H9 (cell line): ENCODE results near the gene CETP. TPM values are rescaled to one million over a fixed set of nuclear protein-coding genes. Genes with fewer than 3 reads are reported as not detected.

ENCODE experiments used
- DNase-seq: peaks from one replicate; pipeline ENCODE4 v3.0.0-alpha.2; 2017
- H2AFZ ChIP-seq: one replicate; pipeline ENCODE4 v1.6.1; 2013; ENCODE audit warnings: mild to moderate bottlenecking, low read length, control low read depth, moderate library complexity
- H2AK5ac ChIP-seq: 2 replicates; pipeline ENCODE4 v1.6.1; 2013; ENCODE audit warnings: low read length, control low read depth, mixed read lengths; ENCODE audit not compliant: insufficient read length
- H2BK120ac ChIP-seq: one replicate; pipeline ENCODE4 v1.6.1; 2013; ENCODE audit warnings: low read depth, mild to moderate bottlenecking, low read length, control low read depth, inconsistent platforms; ENCODE audit not compliant: poor library complexity, severe bottlenecking
- H2BK12ac ChIP-seq: 2 replicates; pipeline ENCODE4 v1.6.1; 2013; ENCODE audit warnings: low read length, control low read depth, mixed read lengths, low read depth; ENCODE audit not compliant: insufficient read length
- H2BK15ac ChIP-seq: 2 replicates; pipeline ENCODE4 v1.6.1; 2013; ENCODE audit warnings: low read depth, low read length, control low read depth
- H2BK20ac ChIP-seq: one replicate; pipeline ENCODE4 v1.6.1; 2013; ENCODE audit warnings: low read depth, mild to moderate bottlenecking, low read length, control low read depth, inconsistent platforms; ENCODE audit not compliant: poor library complexity, severe bottlenecking
- H2BK5ac ChIP-seq: 2 replicates; pipeline ENCODE4 v1.6.1; 2013; ENCODE audit warnings: low read length, control low read depth, mixed read lengths; ENCODE audit not compliant: insufficient read length
- H3K14ac ChIP-seq: 2 replicates; pipeline ENCODE4 v1.6.1; 2013; ENCODE audit warnings: low read length, control low read depth; ENCODE audit not compliant: insufficient read depth
- H3K18ac ChIP-seq: 2 replicates; pipeline ENCODE4 v1.6.1; 2013; ENCODE audit warnings: low read depth, mild to moderate bottlenecking, mixed read lengths, low read length, control low read depth; ENCODE audit not compliant: insufficient read length
- H3K23ac ChIP-seq: 2 replicates; pipeline ENCODE4 v1.6.1; 2013; ENCODE audit warnings: low read length, control low read depth, mixed read lengths, low read depth; ENCODE audit not compliant: insufficient read length
- H3K23me2 ChIP-seq: 2 replicates; pipeline ENCODE4 v1.6.1; 2013; ENCODE audit warnings: low read depth, mild to moderate bottlenecking, mixed read lengths, low read length, control low read depth; ENCODE audit not compliant: insufficient read length, poor library complexity, severe bottlenecking
- H3K27ac ChIP-seq: 2 replicates; pipeline ENCODE4 v1.5.1; 2013; ENCODE audit warnings: low read length, control low read depth, mixed read lengths, low read depth; ENCODE audit not compliant: insufficient read length
- H3K27me3 ChIP-seq: 2 replicates; pipeline ENCODE4 v1.6.1; 2013; ENCODE audit warnings: low read length, control low read depth, inconsistent platforms; ENCODE audit not compliant: insufficient read depth
- H3K4ac ChIP-seq: 2 replicates; pipeline ENCODE4 v1.6.1; 2013; ENCODE audit warnings: low read depth, mild to moderate bottlenecking, control low read depth, inconsistent platforms, low read length, moderate library complexity
- H3K4me1 ChIP-seq: 2 replicates; pipeline ENCODE4 v1.6.1; 2013; ENCODE audit warnings: low read length, control low read depth, inconsistent platforms; ENCODE audit not compliant: insufficient read depth
- H3K4me2 ChIP-seq: 2 replicates; pipeline ENCODE4 v1.6.1; 2013; ENCODE audit warnings: low read length, control low read depth, mixed read lengths; ENCODE audit not compliant: insufficient read length, insufficient read depth
- H3K56ac ChIP-seq: 2 replicates; pipeline ENCODE4 v1.6.1; 2013; ENCODE audit warnings: low read depth, mild to moderate bottlenecking, mixed read lengths, low read length, control low read depth; ENCODE audit not compliant: insufficient read length
- H3K79me1 ChIP-seq: 2 replicates; pipeline ENCODE4 v1.6.1; 2013; ENCODE audit warnings: low read depth, mild to moderate bottlenecking, moderate library complexity, low read length, control low read depth, inconsistent platforms; ENCODE audit not compliant: insufficient read depth, poor library complexity, severe bottlenecking
- H3K79me2 ChIP-seq: 2 replicates; pipeline ENCODE4 v1.6.1; 2013; ENCODE audit warnings: low read length, control low read depth, inconsistent platforms; ENCODE audit not compliant: insufficient read depth
- H3K9ac ChIP-seq: 2 replicates; pipeline ENCODE4 v1.6.1; 2013; ENCODE audit warnings: low read length, control low read depth, mixed read lengths; ENCODE audit not compliant: insufficient read length; ENCODE audit errors: extremely low read depth
- H3K9me3 ChIP-seq: one replicate; pipeline ENCODE4 v1.6.1; 2013; ENCODE audit warnings: low read depth, low read length, inconsistent platforms; ENCODE audit not compliant: control insufficient read depth
- H3T11ph ChIP-seq: one replicate; pipeline ENCODE4 v1.6.1; 2013; ENCODE audit warnings: mild to moderate bottlenecking, low read length, control low read depth, inconsistent platforms
- H4K20me1 ChIP-seq: one replicate; pipeline ENCODE4 v1.6.1; 2013; ENCODE audit not compliant: control insufficient read depth, insufficient read length, insufficient read depth
- H4K5ac ChIP-seq: 2 replicates; pipeline ENCODE4 v1.6.1; 2013; ENCODE audit warnings: low read depth, mild to moderate bottlenecking, mixed read lengths, low read length, control low read depth; ENCODE audit not compliant: insufficient read length
- H4K8ac ChIP-seq: replicated peaks from 2 replicates; pipeline ENCODE4 v1.6.1; 2013; ENCODE audit warnings: low read length, control low read depth, mixed read lengths, low read depth; ENCODE audit not compliant: insufficient read length
- H4K91ac ChIP-seq: 2 replicates; pipeline ENCODE4 v1.6.1; 2013; ENCODE audit warnings: low read depth, mild to moderate bottlenecking, moderate library complexity, mixed read lengths, low read length, control low read depth; ENCODE audit not compliant: insufficient read length
- H3K27ac Mint-ChIP-seq, 3 experiments: 2 replicates in 2 of 3; 3 replicates in 1 of 3; pipeline ENCODE4 v1.8.0; 2020 to 2021; ENCODE audit warnings: mixed read lengths in 3 of 3, mild to moderate bottlenecking in 1 of 3, moderate library complexity in 1 of 3
- H3K27me3 Mint-ChIP-seq: 2 replicates; pipeline ENCODE4 v1.8.0; 2021; ENCODE audit warnings: low read depth, mild to moderate bottlenecking, moderate library complexity, mixed read lengths
- H3K36me3 Mint-ChIP-seq, 3 experiments: 2 replicates in 2 of 3; 3 replicates in 1 of 3; pipeline ENCODE4 v1.8.0; 2020 to 2021; ENCODE audit warnings: low read depth in 3 of 3, mixed read lengths in 3 of 3; ENCODE audit not compliant: insufficient read depth in 1 of 3
- H3K4me1 Mint-ChIP-seq, 2 experiments: 2 replicates each; pipeline ENCODE4 v1.8.0; 2020; ENCODE audit warnings: mixed read lengths in 2 of 2
- H3K4me3 Mint-ChIP-seq, 2 experiments: 2 replicates in 1 of 2; 3 replicates in 1 of 2; pipeline ENCODE4 v1.8.0; 2020 to 2021; ENCODE audit warnings: mild to moderate bottlenecking in 2 of 2, mixed read lengths in 2 of 2, moderate library complexity in 1 of 2
- H3K9me3 Mint-ChIP-seq, 2 experiments: 2 replicates in 1 of 2; 3 replicates in 1 of 2; pipeline ENCODE4 v1.8.0; 2020; ENCODE audit warnings: mild to moderate bottlenecking in 2 of 2, mixed read lengths in 2 of 2, moderate library complexity in 1 of 2
- CTCF ChIP-seq: fragments of 200-600 bp; sonication (generic); conservative IDR thresholded peaks from 3 replicates; pipeline ENCODE4 v1.8.0; 2021; ENCODE audit warnings: antibody characterized with exemption, mild to moderate bottlenecking
- WGBS: extraction: QIAGEN DNeasy Blood & Tissue Kit; methylation state at CpG from one replicate; pipeline ENCODE4 v1.1.7; 2013; ENCODE audit warnings: missing lambda C conversion rate, low lambda C conversion rate, mixed read lengths; ENCODE audit not compliant: insufficient read length; ENCODE audit errors: extremely low coverage; 5-methylcytosine and 5-hydroxymethylcytosine counted together
- total RNA-seq: library from RNA; stranded (reverse); gene quantifications from 2 replicates; pipeline ENCODE4 v1.2.1, GENCODE V29; 2021

The CETP gene
- total RNA-seq, 1 experiment from 2014 or later, result not detected

- H3K36me3 Mint-ChIP-seq, result peaks cover 15 to 47% (median 29%) of the 10 kb centered on the region in 3 experiments
- no peaks in the 10 kb centered on the region for H3K79me1 ChIP-seq
- H3K27me3 Mint-ChIP-seq, result no peaks in the 10 kb centered on the region
- H3K9ac ChIP-seq, result no peak overlapping the region
- H2BK12ac ChIP-seq, result no peak overlapping the region
- H3K4me1 Mint-ChIP-seq, result peaks cover 5 to 8% of the 10 kb centered on the region in 2 experiments
- no peak overlapping the region for H3K4ac ChIP-seq
- TF ChIP-seq CTCF, result no peak
- no peak overlapping the region for H2BK20ac ChIP-seq
- H3K27ac ChIP-seq, result no peak overlapping the region
- no peak overlapping the region for H4K91ac ChIP-seq
- H3K23ac ChIP-seq, result no peak overlapping the region
- no peaks in the 10 kb centered on the region for H4K20me1 ChIP-seq
- H3K4me2 ChIP-seq, result no peak overlapping the region
- no peak overlapping the region for H3K4me3 Mint-ChIP-seq
- no peak for DNase-seq
- peak overlapping the region in 2 of 3 experiments; percentile 3 to 47; a peak in 2 of 7 replicates for H3K27ac Mint-ChIP-seq
- H3K79me2 ChIP-seq, result no peaks in the 10 kb centered on the region
- no peak overlapping the region for H2BK5ac ChIP-seq
- H3K9me3 Mint-ChIP-seq, result no peaks in the 10 kb centered on the region
- no peaks in the 10 kb centered on the region for H3K9me3 ChIP-seq
- H2BK15ac ChIP-seq, result no peak overlapping the region
- no peak overlapping the region for H2BK120ac ChIP-seq
- H3K27me3 ChIP-seq, result no peaks in the 10 kb centered on the region
- no peak overlapping the region for H3K18ac ChIP-seq
- H3K56ac ChIP-seq, result no peak overlapping the region
- no peak overlapping the region for H4K5ac ChIP-seq
- H2AK5ac ChIP-seq, result no peak overlapping the region
- H3T11ph ChIP-seq, result no peak overlapping the region
- H3K14ac ChIP-seq, result no peak overlapping the region
- WGBS, result no CpG with 5 or more reads among the region's 2 CpGs
- no peaks in the 10 kb centered on the region; the same call in 1 of the 2 replicates for H3K4me1 ChIP-seq
- H2AFZ ChIP-seq, result no peak overlapping the region
- no peak overlapping the region for H4K8ac ChIP-seq
- no peaks in the 10 kb centered on the region for H3K23me2 ChIP-seq
Measured at GRCh38 chr16:56944954-56945839, 16.6 kb upstream of the CETP start.
